ENCODE results near the gene UBASH3A.

Gene UBASH3A

GRCh38 chr21:42414928-42415769, 11.4 kb downstream of the UBASH3A start:
- TF ChIP-seq ZNF580 (tag by site-specific recombination; IDR thresholded peaks at IDR 0.05) (no peak), ZFHX2 (tag by site-specific recombination; conservative IDR thresholded peaks at IDR 0.05) (peak; percentile 92), ZBTB21 (tag by site-specific recombination; IDR thresholded peaks at IDR 0.05) (0 out of 2 replicates have a peak, but pooled peaks have one; percentile 36), EGR2 (tag by site-specific recombination; IDR thresholded peaks at IDR 0.05; ENCODE audit: low read depth) (peak; percentile 85; the same call in 1 of the 2 replicates), ZNF629 (tag by site-specific recombination; IDR thresholded peaks at IDR 0.05) (peak; percentile 70; the same call in 1 of the 2 replicates), ZNF23 (tag by site-specific recombination; IDR thresholded peaks at IDR 0.05; ENCODE audit: borderline replicate concordance) (no peak), ZSCAN23 (tag by site-specific recombination; IDR thresholded peaks at IDR 0.05) (no peak), ATF2 (tag by site-specific recombination; IDR thresholded peaks at IDR 0.05; ENCODE audit: low read depth) (0 out of 2 replicates have a peak, but pooled peaks have one; percentile 16), HOXD13 (CRISPR knock-in tag; IDR thresholded peaks at IDR 0.05; ENCODE audit: borderline replicate concordance) (no peak)
- Histone ChIP-seq H3K36me3 (ENCODE audit: control insufficient read depth in 2 of 2, insufficient read depth in 1 of 2, low read length in 2 of 2) (no peaks in the 10 kb centered on the region), H3K9me3 (ENCODE audit: control insufficient read depth, insufficient read depth, low read depth, low read length) (no peaks in the 10 kb centered on the region), H3K4me1 (ENCODE audit: control insufficient read depth, insufficient read depth, low read length) (no peaks in the 10 kb centered on the region), H3K4me3 (ENCODE audit: low read depth, low read length) (no peak overlapping the region), H3K27ac (ENCODE audit: extremely low read depth, low read depth, low read length) (no peak overlapping the region)
- CTCF ChIA-PET = interaction anchor here (0.7 kb wide), 1 partner anchor 33 kb away, joined by 3 read pairs; no protein-coding TSS in a partner anchor
- POLR2A ChIA-PET = no interaction called here

GRCh38 chr21:42417533-42417932, 13.8 kb downstream of the UBASH3A start:
- Histone ChIP-seq H3K27ac (ENCODE audit: extremely low read depth, low read depth, low read length) (no peak overlapping the region), H3K4me3 (ENCODE audit: low read depth, low read length) (no peak overlapping the region), H3K9me3 (ENCODE audit: control insufficient read depth, insufficient read depth, low read depth, low read length) (no peaks in the 10 kb centered on the region), H3K36me3 (ENCODE audit: control insufficient read depth in 2 of 2, insufficient read depth in 1 of 2, low read length in 2 of 2) (no peaks in the 10 kb centered on the region), H3K4me1 (ENCODE audit: control insufficient read depth, insufficient read depth, low read length) (no peaks in the 10 kb centered on the region)
- TF ChIP-seq ZNF341 (tag by site-specific recombination; IDR thresholded peaks at IDR 0.05; ENCODE audit: low read depth) (no peak), ZNF239 (tag by site-specific recombination; IDR thresholded peaks at IDR 0.05) (no peak), HOXC10 (CRISPR knock-in tag; IDR thresholded peaks at IDR 0.05) (no peak), ATF2 (tag by site-specific recombination; IDR thresholded peaks at IDR 0.05; ENCODE audit: low read depth) (no peak), ZNF423 (tag by site-specific recombination; IDR thresholded peaks at IDR 0.05) (no peak), KLF7 (tag by site-specific recombination; IDR thresholded peaks at IDR 0.05; ENCODE audit: borderline replicate concordance) (no peak), CTCF (tag by site-specific recombination; IDR thresholded peaks at IDR 0.05) (no peak), ZNF24 (tag by site-specific recombination; IDR thresholded peaks at IDR 0.05) (no peak), ZNF2 (tag by site-specific recombination; IDR thresholded peaks at IDR 0.05) (no peak)
- CTCF ChIA-PET = interaction anchor here (0.6 kb wide), 2 partner anchors 102 to 108 kb away, joined by 3 to 5 read pairs; no protein-coding TSS in a partner anchor
- POLR2A ChIA-PET = no interaction called here
